OCI-LY7 (cell line): Measurements from ENCODE around the gene PGAP2.

Experiments
- EZH2phosphoT487 ChIP-seq: fragments of 200-600 bp; sonication (generic); IDR thresholded peaks from 2 replicates; pipeline ENCODE4 v1.6.1; 2018; ENCODE audit warnings: low read depth, borderline replicate concordance, mild to moderate bottlenecking, mixed run types, antibody characterized with exemption, low read length, moderate library complexity, mixed read lengths
- TF ChIP-seq, protein P1 (sequence below): fragments of 200-600 bp; sonication (generic); conservative IDR thresholded peaks from 2 replicates; pipeline ENCODE4 v1.5.1; 2014; ENCODE audit warnings: mild to moderate bottlenecking, antibody characterized with exemption, low read length, moderate library complexity, mixed read lengths

DNA sequence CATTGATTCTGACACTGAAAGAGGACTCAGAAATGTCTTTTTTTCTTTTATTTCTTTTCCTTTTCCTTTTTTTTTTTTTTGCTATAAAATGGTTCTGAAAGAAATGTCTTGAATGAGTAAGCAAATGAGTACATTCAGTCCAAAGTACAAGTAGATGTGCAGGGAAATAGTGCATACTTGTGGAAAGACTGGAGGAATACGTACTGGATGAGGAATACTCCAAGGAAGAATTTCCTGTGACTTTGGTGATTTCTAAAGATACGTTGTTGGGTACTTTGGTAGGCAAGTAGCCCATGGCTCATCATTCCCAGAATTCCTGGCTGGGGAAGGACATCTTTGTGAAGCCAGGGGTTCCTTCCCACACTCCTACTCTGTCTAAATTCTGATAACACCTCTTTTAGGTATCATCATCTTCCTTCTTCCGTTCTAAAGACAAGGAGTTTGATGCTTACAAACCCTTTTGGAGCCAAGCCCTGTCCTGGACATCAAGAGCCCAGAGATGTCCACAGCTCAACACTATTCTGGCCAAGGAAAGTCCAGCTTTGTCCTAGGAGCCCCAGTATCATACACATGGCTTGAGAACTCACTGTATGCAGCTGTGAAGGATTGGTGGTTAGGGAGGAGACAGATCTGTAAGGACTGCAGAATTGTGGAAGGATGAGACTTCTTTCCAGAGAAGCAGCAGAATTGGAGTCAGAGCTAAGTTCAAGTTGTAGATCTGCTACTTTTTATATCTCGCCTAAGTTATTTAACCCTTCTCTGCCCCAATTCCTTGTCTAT is 6.2 kb upstream of the PGAP2 start:
- TF ChIP-seq, protein P1, sequence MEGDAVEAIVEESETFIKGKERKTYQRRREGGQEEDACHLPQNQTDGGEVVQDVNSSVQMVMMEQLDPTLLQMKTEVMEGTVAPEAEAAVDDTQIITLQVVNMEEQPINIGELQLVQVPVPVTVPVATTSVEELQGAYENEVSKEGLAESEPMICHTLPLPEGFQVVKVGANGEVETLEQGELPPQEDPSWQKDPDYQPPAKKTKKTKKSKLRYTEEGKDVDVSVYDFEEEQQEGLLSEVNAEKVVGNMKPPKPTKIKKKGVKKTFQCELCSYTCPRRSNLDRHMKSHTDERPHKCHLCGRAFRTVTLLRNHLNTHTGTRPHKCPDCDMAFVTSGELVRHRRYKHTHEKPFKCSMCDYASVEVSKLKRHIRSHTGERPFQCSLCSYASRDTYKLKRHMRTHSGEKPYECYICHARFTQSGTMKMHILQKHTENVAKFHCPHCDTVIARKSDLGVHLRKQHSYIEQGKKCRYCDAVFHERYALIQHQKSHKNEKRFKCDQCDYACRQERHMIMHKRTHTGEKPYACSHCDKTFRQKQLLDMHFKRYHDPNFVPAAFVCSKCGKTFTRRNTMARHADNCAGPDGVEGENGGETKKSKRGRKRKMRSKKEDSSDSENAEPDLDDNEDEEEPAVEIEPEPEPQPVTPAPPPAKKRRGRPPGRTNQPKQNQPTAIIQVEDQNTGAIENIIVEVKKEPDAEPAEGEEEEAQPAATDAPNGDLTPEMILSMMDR: no peak
- no peak for TF ChIP-seq EZH2phosphoT487
